ENCODE results near the gene CHCHD6. TPM values are rescaled to one million over a fixed set of nuclear protein-coding genes. Genes with fewer than 3 reads are reported as not detected.

CHCHD6 gene
- polyA plus RNA-seq, 1 donor from 2014 or later: 102 TPM

- Histone ChIP-seq H3K27ac (ENCODE audit: low read length) (no peak overlapping the region), H3K4me3 (ENCODE audit: low read length) (no peak overlapping the region), H3K36me3 (ENCODE audit: insufficient read depth, low read length) (peaks cover 9% of the 10 kb centered on the region), H3K79me2 (replicated peaks; ENCODE audit: insufficient read depth, low read length) (peaks cover 47% of the 10 kb centered on the region), H3K9me3 (ENCODE audit: low read length) (no peaks in the 10 kb centered on the region), H2AFZ (ENCODE audit: low read depth, low read length) (no peak overlapping the region), H4K20me1 (ENCODE audit: insufficient read depth) (peaks cover 76% of the 10 kb centered on the region), H3K4me2 (ENCODE audit: low read length) (no peak overlapping the region), H3K27me3 (ENCODE audit: insufficient read depth, low read depth, low read length) (no peaks in the 10 kb centered on the region), H3K9ac (ENCODE audit: low read length) (no peak overlapping the region), H3F3A (ENCODE audit: insufficient read depth, low read length, poor library complexity, severe bottlenecking) (no peaks in the 10 kb centered on the region), H3K9me2 (ENCODE audit: insufficient read depth, low read length) (no peaks in the 10 kb centered on the region)
- TF ChIP-seq CTCF (IDR thresholded peaks at IDR 0.05; ENCODE audit: poor library complexity, severe bottlenecking): no peak
- TF ChIP-seq RAD21 (conservative IDR thresholded peaks at IDR 0.05): no peak
- TF ChIP-seq SMC3 (conservative IDR thresholded peaks at IDR 0.05; ENCODE audit: poor library complexity): no peak
- TF ChIP-seq TAF1 (IDR thresholded peaks at IDR 0.05; ENCODE audit: low read depth): no peak
- TF ChIP-seq EZH2 (IDR thresholded peaks at IDR 0.05; ENCODE audit: borderline replicate concordance, insufficient read depth, low read length, poor library complexity, severe bottlenecking): no peak
- TF ChIP-seq POLR2AphosphoS5 (IDR thresholded peaks at IDR 0.05): no peak
- no peak for TF ChIP-seq MXI1 (conservative IDR thresholded peaks at IDR 0.05; ENCODE audit: poor library complexity, severe bottlenecking)
- TF ChIP-seq REST (IDR thresholded peaks at IDR 0.05; ENCODE audit: borderline replicate concordance): no peak
- no peak for TF ChIP-seq EP300 (conservative IDR thresholded peaks at IDR 0.05; ENCODE audit: poor library complexity, severe bottlenecking)
Observed at GRCh38 chr3:126992776-126993175, 288.7 kb downstream of the CHCHD6 start.

- Histone ChIP-seq H3K9me2 (ENCODE audit: insufficient read depth, low read length) (no peaks in the 10 kb centered on the region), H3K27me3 (ENCODE audit: insufficient read depth, low read depth, low read length) (no peaks in the 10 kb centered on the region), H3K4me3 (ENCODE audit: low read length) (no peak overlapping the region), H2AFZ (ENCODE audit: low read depth, low read length) (no peak overlapping the region), H4K20me1 (ENCODE audit: insufficient read depth) (peaks cover 82% of the 10 kb centered on the region), H3F3A (ENCODE audit: insufficient read depth, low read length, poor library complexity, severe bottlenecking) (no peaks in the 10 kb centered on the region), H3K79me2 (replicated peaks; ENCODE audit: insufficient read depth, low read length) (peaks cover 53% of the 10 kb centered on the region), H3K36me3 (ENCODE audit: insufficient read depth, low read length) (peaks cover 9% of the 10 kb centered on the region), H3K27ac (ENCODE audit: low read length) (no peak overlapping the region), H3K4me2 (ENCODE audit: low read length) (no peak overlapping the region), H3K9ac (ENCODE audit: low read length) (no peak overlapping the region), H3K9me3 (ENCODE audit: low read length) (no peaks in the 10 kb centered on the region)
- TF ChIP-seq EP300 (conservative IDR thresholded peaks at IDR 0.05; ENCODE audit: poor library complexity, severe bottlenecking) (no peak), MXI1 (conservative IDR thresholded peaks at IDR 0.05; ENCODE audit: poor library complexity, severe bottlenecking) (no peak), REST (IDR thresholded peaks at IDR 0.05; ENCODE audit: borderline replicate concordance) (no peak), CTCF (IDR thresholded peaks at IDR 0.05; ENCODE audit: poor library complexity, severe bottlenecking) (no peak), TAF1 (IDR thresholded peaks at IDR 0.05; ENCODE audit: low read depth) (no peak), POLR2AphosphoS5 (IDR thresholded peaks at IDR 0.05) (no peak), RAD21 (conservative IDR thresholded peaks at IDR 0.05) (no peak), SMC3 (conservative IDR thresholded peaks at IDR 0.05; ENCODE audit: poor library complexity) (no peak), EZH2 (IDR thresholded peaks at IDR 0.05; ENCODE audit: borderline replicate concordance, insufficient read depth, low read length, poor library complexity, severe bottlenecking) (no peak)
Observed at GRCh38 chr3:126993436-126993835, 289.4 kb downstream of the CHCHD6 start.

Data from neural cell (in vitro differentiated cells).